ENCODE data around the gene CCDC88C.

CCDC88C gene

GRCh38 chr14:91424813-91425530 is 7.4 kb upstream of the CCDC88C start:
- Histone ChIP-seq H3K79me2 (no peaks in the 10 kb centered on the region), H3K27ac (no peak overlapping the region), H3K4me3 (ENCODE audit: low read depth, low read length) (no peak overlapping the region), H3K9ac (no peak overlapping the region), H3K4me2 (ENCODE audit: low read length) (no peak overlapping the region), H3K4me1 (peaks cover 2% of the 10 kb centered on the region), H3K27me3 (ENCODE audit: control insufficient read depth, insufficient read depth, low read length) (no peaks in the 10 kb centered on the region), H3K36me3 (ENCODE audit: control insufficient read depth, insufficient read depth, low read length) (no peaks in the 10 kb centered on the region), H3K9me3 (ENCODE audit: control insufficient read depth, low read length) (no peaks in the 10 kb centered on the region), H2AFZ (peak overlapping the region; percentile 63)
- TF ChIP-seq, protein P1, sequence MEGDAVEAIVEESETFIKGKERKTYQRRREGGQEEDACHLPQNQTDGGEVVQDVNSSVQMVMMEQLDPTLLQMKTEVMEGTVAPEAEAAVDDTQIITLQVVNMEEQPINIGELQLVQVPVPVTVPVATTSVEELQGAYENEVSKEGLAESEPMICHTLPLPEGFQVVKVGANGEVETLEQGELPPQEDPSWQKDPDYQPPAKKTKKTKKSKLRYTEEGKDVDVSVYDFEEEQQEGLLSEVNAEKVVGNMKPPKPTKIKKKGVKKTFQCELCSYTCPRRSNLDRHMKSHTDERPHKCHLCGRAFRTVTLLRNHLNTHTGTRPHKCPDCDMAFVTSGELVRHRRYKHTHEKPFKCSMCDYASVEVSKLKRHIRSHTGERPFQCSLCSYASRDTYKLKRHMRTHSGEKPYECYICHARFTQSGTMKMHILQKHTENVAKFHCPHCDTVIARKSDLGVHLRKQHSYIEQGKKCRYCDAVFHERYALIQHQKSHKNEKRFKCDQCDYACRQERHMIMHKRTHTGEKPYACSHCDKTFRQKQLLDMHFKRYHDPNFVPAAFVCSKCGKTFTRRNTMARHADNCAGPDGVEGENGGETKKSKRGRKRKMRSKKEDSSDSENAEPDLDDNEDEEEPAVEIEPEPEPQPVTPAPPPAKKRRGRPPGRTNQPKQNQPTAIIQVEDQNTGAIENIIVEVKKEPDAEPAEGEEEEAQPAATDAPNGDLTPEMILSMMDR (IDR thresholded peaks at IDR 0.05), result no peak

DNA sequence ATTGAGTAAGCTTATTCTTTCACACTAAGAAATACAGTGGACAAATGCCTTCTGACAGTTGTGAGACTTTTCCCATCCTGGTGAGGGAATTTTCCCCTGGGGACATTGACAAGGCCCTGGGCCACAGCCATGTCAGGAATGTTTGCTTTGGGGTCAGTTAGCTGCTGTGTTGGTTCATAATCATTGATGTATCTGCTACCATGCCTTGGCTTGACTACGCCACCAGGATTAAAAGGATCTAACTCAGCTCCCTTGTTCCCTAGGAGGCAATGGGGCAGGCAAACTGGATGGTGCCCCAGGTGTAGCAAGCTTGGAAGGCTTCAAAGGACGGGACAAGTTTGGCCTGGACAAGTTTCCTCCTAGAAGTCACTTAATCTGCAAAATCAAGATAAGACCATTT is 3.1 kb upstream of the CCDC88C start:
- Histone ChIP-seq H3K36me3 (ENCODE audit: control insufficient read depth, insufficient read depth, low read length) (no peaks in the 10 kb centered on the region), H3K4me2 (ENCODE audit: low read length) (no peak overlapping the region), H3K79me2 (no peaks in the 10 kb centered on the region), H3K27ac (no peak overlapping the region), H3K9ac (no peak overlapping the region), H3K9me3 (ENCODE audit: control insufficient read depth, low read length) (no peaks in the 10 kb centered on the region), H3K4me1 (peaks cover 15% of the 10 kb centered on the region), H3K27me3 (ENCODE audit: control insufficient read depth, insufficient read depth, low read length) (no peaks in the 10 kb centered on the region), H2AFZ (no peak overlapping the region), H3K4me3 (ENCODE audit: low read depth, low read length) (no peak overlapping the region)
- TF ChIP-seq, protein P1 (IDR thresholded peaks at IDR 0.05), result no peak

- Histone ChIP-seq H3K27ac (no peak overlapping the region), H3K79me2 (no peaks in the 10 kb centered on the region)
These were observed 1.8 kb upstream of the CCDC88C start for GRCh38 chr14:91419451-91419850.

GRCh38 chr14:91419044-91419397 is 1.4 kb upstream of the CCDC88C start:
- H3K27me3 ChIP-seq (ENCODE audit: control insufficient read depth, insufficient read depth, low read length), result no peaks in the 10 kb centered on the region
- no peaks in the 10 kb centered on the region for H3K9me3 ChIP-seq (ENCODE audit: control insufficient read depth, low read length)
- H3K79me2 ChIP-seq, result no peaks in the 10 kb centered on the region
- H3K4me2 ChIP-seq (ENCODE audit: low read length), result peak overlapping the region; percentile 67
- no peaks in the 10 kb centered on the region for H3K36me3 ChIP-seq (ENCODE audit: control insufficient read depth, insufficient read depth, low read length)
- no peak overlapping the region for H3K9ac ChIP-seq
- H3K4me1 ChIP-seq, result peaks cover 15% of the 10 kb centered on the region
- H2AFZ ChIP-seq, result peak overlapping the region; percentile 92
- H3K27ac ChIP-seq, result no peak overlapping the region
- TF ChIP-seq, protein P1 (IDR thresholded peaks at IDR 0.05), result no peak
- no peak overlapping the region for H3K4me3 ChIP-seq (ENCODE audit: low read depth, low read length)

More at GRCh38 chr14:91419451-91419850, 1.8 kb upstream of the CCDC88C start:
- Histone ChIP-seq H3K9me3 (ENCODE audit: control insufficient read depth, low read length) (no peaks in the 10 kb centered on the region), H3K27me3 (ENCODE audit: control insufficient read depth, insufficient read depth, low read length) (no peaks in the 10 kb centered on the region), H3K4me2 (ENCODE audit: low read length) (no peak overlapping the region), H3K4me3 (ENCODE audit: low read depth, low read length) (no peak overlapping the region), H3K4me1 (peaks cover 13% of the 10 kb centered on the region), H3K9ac (no peak overlapping the region), H2AFZ (no peak overlapping the region), H3K36me3 (ENCODE audit: control insufficient read depth, insufficient read depth, low read length) (no peaks in the 10 kb centered on the region)
- TF ChIP-seq, protein P1 (IDR thresholded peaks at IDR 0.05), result no peak

All from parathyroid adenoma (tissue), 2 donors.